HUES64 (cell line): ENCODE measurements around the gene PSKH1.

Experiments used
- H3K27ac ChIP-seq: 2 replicates; pipeline ENCODE4 v1.7.0; 2013; ENCODE audit warnings: low read depth, low read length, inconsistent platforms
- H3K27me3 ChIP-seq: 2 replicates; pipeline ENCODE4 v1.6.1; 2013; ENCODE audit warnings: mild to moderate bottlenecking, low read length; ENCODE audit not compliant: insufficient read depth
- H3K36me3 ChIP-seq: 2 replicates; pipeline ENCODE4 v1.6.1; 2013; ENCODE audit warnings: mild to moderate bottlenecking, low read length; ENCODE audit not compliant: insufficient read depth
- H3K4me1 ChIP-seq: 2 replicates; pipeline ENCODE4 v1.6.1; 2013; ENCODE audit warnings: mild to moderate bottlenecking, low read length, moderate library complexity; ENCODE audit not compliant: insufficient read depth
- H3K4me3 ChIP-seq: 2 replicates; pipeline ENCODE4 v1.5.1; 2013; ENCODE audit warnings: mild to moderate bottlenecking, low read length, moderate library complexity
- H3K9ac ChIP-seq: 2 replicates; pipeline ENCODE4 v1.6.1; 2013; ENCODE audit warnings: mild to moderate bottlenecking, low read depth, low read length
- H3K9me3 ChIP-seq: 2 replicates; pipeline ENCODE4 v1.6.1; 2013; ENCODE audit warnings: low read depth, low read length; ENCODE audit not compliant: insufficient read depth
- WGBS: fragments of 150-250, 120-280 bp; methylation state at CpG from one replicate; pipeline ENCODE4 v1.1.7; 2013; ENCODE audit warnings: missing lambda C conversion rate; 5-methylcytosine and 5-hydroxymethylcytosine counted together

PSKH1 gene

GRCh38 chr16:67943256-67943618 is 50.2 kb downstream of the PSKH1 start:
- Histone ChIP-seq H3K4me3 (no peak overlapping the region), H3K27ac (no peak overlapping the region), H3K4me1 (no peaks in the 10 kb centered on the region), H3K27me3 (no peaks in the 10 kb centered on the region), H3K36me3 (peaks cover 44% of the 10 kb centered on the region), H3K9ac (no peak overlapping the region), H3K9me3 (no peaks in the 10 kb centered on the region)
- WGBS: 89% methylated on average over 6 of the region's 6 CpGs

GRCh38 chr16:67943619-67944504 is 50.8 kb downstream of the PSKH1 start, which contains the start of gene LCAT:
Gene LCAT, minus strand, starts transcription at chr16:67944120. Its CDS starts 19 bp downstream, at chr16:67944101.
- Histone ChIP-seq H3K9ac (no peak within 1 kb of the TSS), H3K27ac (no peak within 1 kb of the TSS), H3K36me3 (peaks cover 48% of the 10 kb centered on the region), H3K9me3 (no peaks in the 10 kb centered on the region), H3K27me3 (no peaks in the 10 kb centered on the region), H3K4me3 (no peak within 1 kb of the TSS), H3K4me1 (no peaks in the 10 kb centered on the region)
- 86% methylated on average over 23 of the region's 23 CpGs for WGBS

- H3K9ac ChIP-seq: no peak overlapping the region
- H3K27me3 ChIP-seq: no peaks in the 10 kb centered on the region
- H3K4me1 ChIP-seq: no peaks in the 10 kb centered on the region
- WGBS: 97% methylated on average over 24 of the region's 24 CpGs
- no peak overlapping the region for H3K27ac ChIP-seq
- H3K9me3 ChIP-seq: no peaks in the 10 kb centered on the region
- H3K4me3 ChIP-seq: no peak overlapping the region
- peaks cover 58% of the 10 kb centered on the region for H3K36me3 ChIP-seq
Measured at GRCh38 chr16:67944690-67945391, 51.8 kb downstream of the PSKH1 start.

GRCh38 chr16:67945392-67945933 is 52.4 kb downstream of the PSKH1 start:
- Histone ChIP-seq H3K4me1 (no peaks in the 10 kb centered on the region), H3K36me3 (peaks cover 64% of the 10 kb centered on the region)
- WGBS: 94% methylated on average over 24 of the region's 24 CpGs

GRCh38 chr16:67946128-67946569 is 53.1 kb downstream of the PSKH1 start:
- WGBS: 97% methylated on average over 20 of the region's 20 CpGs
- H3K9me3 ChIP-seq: no peaks in the 10 kb centered on the region
- H3K4me1 ChIP-seq: no peaks in the 10 kb centered on the region
- no peak overlapping the region for H3K9ac ChIP-seq
- no peak overlapping the region for H3K27ac ChIP-seq
- H3K36me3 ChIP-seq: peaks cover 71% of the 10 kb centered on the region
- no peak overlapping the region for H3K4me3 ChIP-seq
- no peaks in the 10 kb centered on the region for H3K27me3 ChIP-seq

More at GRCh38 chr16:67945392-67945933, 52.4 kb downstream of the PSKH1 start:
- Histone ChIP-seq H3K27ac (no peak overlapping the region), H3K9me3 (no peaks in the 10 kb centered on the region), H3K4me3 (no peak overlapping the region), H3K9ac (no peak overlapping the region), H3K27me3 (no peaks in the 10 kb centered on the region)

- H3K36me3 ChIP-seq: peaks cover 80% of the 10 kb centered on the region
- H3K4me3 ChIP-seq: no peak overlapping the region
- WGBS: 97% methylated on average over 28 of the region's 28 CpGs
- H3K4me1 ChIP-seq: no peaks in the 10 kb centered on the region
- no peak overlapping the region for H3K9ac ChIP-seq
- H3K9me3 ChIP-seq: no peaks in the 10 kb centered on the region
- H3K27me3 ChIP-seq: no peaks in the 10 kb centered on the region
- H3K27ac ChIP-seq: no peak overlapping the region
Measured at GRCh38 chr16:67946966-67947558, 54.0 kb downstream of the PSKH1 start.

- Histone ChIP-seq H3K4me3 (no peak overlapping the region), H3K36me3 (peaks cover 80% of the 10 kb centered on the region), H3K9ac (no peak overlapping the region), H3K27ac (no peak overlapping the region), H3K4me1 (no peaks in the 10 kb centered on the region), H3K27me3 (no peaks in the 10 kb centered on the region), H3K9me3 (no peaks in the 10 kb centered on the region)
- WGBS: 95% methylated on average over 15 of the region's 15 CpGs
Measured at GRCh38 chr16:67948015-67948414, 55.0 kb downstream of the PSKH1 start.

GRCh38 chr16:67949645-67950044 is 56.6 kb downstream of the PSKH1 start:
- no peaks in the 10 kb centered on the region for H3K4me1 ChIP-seq

GRCh38 chr16:67950335-67950843 is 57.3 kb downstream of the PSKH1 start:
- no peaks in the 10 kb centered on the region for H3K4me1 ChIP-seq
- H3K27ac ChIP-seq: no peak overlapping the region
- no peak overlapping the region for H3K4me3 ChIP-seq
- 95% methylated on average over 16 of the region's 16 CpGs for WGBS
- no peaks in the 10 kb centered on the region for H3K9me3 ChIP-seq
- no peaks in the 10 kb centered on the region for H3K27me3 ChIP-seq
- peaks cover 84% of the 10 kb centered on the region for H3K36me3 ChIP-seq
- H3K9ac ChIP-seq: no peak overlapping the region

More at GRCh38 chr16:67949645-67950044, 56.6 kb downstream of the PSKH1 start:
- H3K27me3 ChIP-seq: no peaks in the 10 kb centered on the region
- WGBS: 95% methylated on average over 11 of the region's 11 CpGs
- H3K9ac ChIP-seq: no peak overlapping the region
- no peak overlapping the region for H3K4me3 ChIP-seq
- peaks cover 87% of the 10 kb centered on the region for H3K36me3 ChIP-seq
- H3K27ac ChIP-seq: no peak overlapping the region
- H3K9me3 ChIP-seq: no peaks in the 10 kb centered on the region

- Histone ChIP-seq H3K36me3 (peaks cover 77% of the 10 kb centered on the region), H3K9me3 (no peaks in the 10 kb centered on the region), H3K4me1 (no peaks in the 10 kb centered on the region), H3K27me3 (no peaks in the 10 kb centered on the region), H3K4me3 (no peak overlapping the region), H3K27ac (no peak overlapping the region), H3K9ac (no peak overlapping the region)
- WGBS: 95% methylated on average over 12 of the region's 12 CpGs
Measured at GRCh38 chr16:67951485-67951884, 58.4 kb downstream of the PSKH1 start.
